K562 (cell line): ENCODE data around the gene CYB5D1. TPM values are rescaled to one million over a fixed set of nuclear protein-coding genes. Genes with fewer than 3 reads are reported as not detected.

Experiments used
- AFF4 ChIP-seq: sonication (generic); formaldehyde crosslinking; IDR thresholded peaks from 2 replicates; pipeline ENCODE4 v1.8.0; 2023; ENCODE audit warnings: mild to moderate bottlenecking, missing genetic modification reagents
- CHD2 ChIP-seq: IDR thresholded peaks from 2 replicates; pipeline ENCODE4 v1.6.1; 2011; ENCODE audit warnings: low read depth, low read length
- CTCF ChIP-seq, 3 experiments: IDR thresholded peaks in 2 of 3; conservative IDR thresholded peaks in 1 of 3; 2 replicates each; pipeline ENCODE4 v1.5.1; 2011 to 2012; ENCODE audit warnings: low read length in 3 of 3, mild to moderate bottlenecking in 3 of 3, control low read depth in 2 of 3, improper control_type of control experiment in 1 of 3, inconsistent platforms in 1 of 3, low read depth in 1 of 3, mixed read lengths in 1 of 3, moderate library complexity in 1 of 3; ENCODE audit not compliant: insufficient read depth in 2 of 3
- GATA2 ChIP-seq: sonication (generic); formaldehyde crosslinking; IDR thresholded peaks from 2 replicates; pipeline ENCODE4 v1.4.0; 2020; ENCODE audit warnings: mild to moderate bottlenecking, missing genetic modification reagents
- HMBOX1 ChIP-seq: sonication (generic); IDR thresholded peaks from 2 replicates; pipeline ENCODE4 v1.6.1; 2016
- LCOR ChIP-seq: sonication (generic); formaldehyde crosslinking; IDR thresholded peaks from 2 replicates; pipeline ENCODE4 v1.8.0; 2022; ENCODE audit warnings: mild to moderate bottlenecking, missing genetic modification reagents
- MITF ChIP-seq: IDR thresholded peaks from 2 replicates; pipeline ENCODE4 v1.6.1; 2014; ENCODE audit warnings: antibody characterized with exemption
- NONO ChIP-seq, 2 experiments: fragments of 200-400 bp in 1 of 2; fragments of 450-650 bp in 1 of 2; formaldehyde crosslinking in 1 of 2; IDR thresholded peaks; 2 replicates each; pipeline ENCODE4 v1.6.1; 2017; ENCODE audit warnings: low read depth in 2 of 2, mild to moderate bottlenecking in 2 of 2, moderate library complexity in 2 of 2, low read length in 1 of 2
- TRIM25 ChIP-seq: fragments of 450-650 bp; IDR thresholded peaks from 2 replicates; pipeline ENCODE4 v1.7.0; 2016; ENCODE audit warnings: borderline replicate concordance
- ZNF518B ChIP-seq: fragments of 250-450 bp; sonication (Bioruptor Pico); IDR thresholded peaks from 2 replicates; pipeline ENCODE4 v1.5.0; 2021; ENCODE audit warnings: mild to moderate bottlenecking, moderate library complexity
- ZNF778 ChIP-seq: fragments of 450-650 bp; formaldehyde crosslinking; IDR thresholded peaks from 2 replicates; pipeline ENCODE4 v1.4.0; 2020; ENCODE audit warnings: mild to moderate bottlenecking, moderate library complexity
- polyA plus RNA-seq, 8 experiments: library from polyadenylated mRNA; depleted of rRNA in 4 of 8; stranded (reverse) in 5 of 8; unstranded in 3 of 8; fragments of >200 nt; fragmentation: Nextera tagmentation in 2 of 8; fragmentation: Illumina TruSeq in 1 of 8; extraction: Ambion mirVana in 2 of 8; extraction: Trizol in 1 of 8; gene quantifications; 2 replicates each; pipeline versions ENCODE4 v1.2.1 to v1.2.3, GENCODE V29; 2011 to 2014; ENCODE audit warnings: inconsistent platforms in 1 of 8, missing spikeins in 1 of 8
- total RNA-seq, 7 experiments: library from RNA; depleted of rRNA in 6 of 7; stranded (reverse); fragments of >200 nt in 6 of 7; fragmentation: Illumina TruSeq in 2 of 7; extraction: Trizol in 2 of 7; gene quantifications; 2 replicates each; pipeline versions ENCODE4 v1.2.1 to v1.2.3, GENCODE V29; 2011 to 2021; ENCODE audit warnings: low replicate concordance in 1 of 7

The CYB5D1 gene
- total and polyA plus RNA-seq, 9 of the 15 experiments (the other 6 are each of a cell fraction or from before 2014, with no cell fraction given) = 2.4 to 7.9 (median 5.7) TPM

GRCh38 chr17:7857713-7858521 lies at the start of gene CYB5D1 (continued):
- 0 out of 6 replicates have a peak, but pooled peaks of 1 of the 3 experiments have one; percentile 0 for TF ChIP-seq CTCF (IDR thresholded peaks at IDR 0.05 in 2 of 3, conservative IDR thresholded peaks at IDR 0.05 in 1 of 3; ENCODE audit: insufficient read depth in 2 of 3, low read depth in 1 of 3, low read length in 3 of 3)
- TF ChIP-seq MITF = no peak
- peak; percentile 89 for TF ChIP-seq GATA2 (CRISPR knock-in tag)
- no peak for TF ChIP-seq CHD2
- no peak for TF ChIP-seq ZNF778 (CRISPR knock-in tag)
- TF ChIP-seq TRIM25 = no peak
- TF ChIP-seq HMBOX1 = no peak
- TF ChIP-seq ZNF518B (CRISPR knock-in tag) = no peak
- 0 out of 2 replicates have a peak, but pooled peaks have one; percentile 49 for TF ChIP-seq LCOR
- TF ChIP-seq AFF4 (CRISPR knock-in tag) = no peak; the same call in 1 of the 2 replicates
- no peak for TF ChIP-seq NONO (IDR thresholded peaks at IDR 0.05; ENCODE audit: low read depth in 2 of 2, low read length in 1 of 2)
